NCI-H345 (cell line): Measurements from ENCODE around the gene SELENBP1.

Experiments used
- DNase-seq: peaks from one replicate; lab custom pipeline; 2025; lab: John Stamatoyannopoulos, UW

The SELENBP1 gene

DNA sequence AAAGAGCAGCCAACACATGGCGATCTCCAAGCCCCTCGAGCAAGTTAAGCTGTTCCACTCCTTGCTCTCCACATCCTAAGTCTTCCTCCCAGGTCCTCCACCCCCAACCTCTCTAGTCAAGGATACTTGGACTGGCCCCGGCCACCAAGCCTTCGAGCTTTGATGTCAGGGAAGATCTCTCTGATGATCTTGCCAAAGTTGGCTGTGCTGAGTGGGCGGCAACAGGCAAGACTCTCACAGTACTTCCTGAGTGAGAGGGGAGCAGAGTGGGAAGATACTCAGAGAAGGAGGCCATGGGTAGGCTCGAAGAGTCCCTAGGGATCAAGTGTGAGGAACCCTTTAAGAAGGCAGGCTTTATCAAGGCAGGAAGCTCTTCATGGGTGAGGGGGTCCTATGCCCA, 28.2 kb downstream of the SELENBP1 start:
- DNase-seq, result no peak

DNA sequence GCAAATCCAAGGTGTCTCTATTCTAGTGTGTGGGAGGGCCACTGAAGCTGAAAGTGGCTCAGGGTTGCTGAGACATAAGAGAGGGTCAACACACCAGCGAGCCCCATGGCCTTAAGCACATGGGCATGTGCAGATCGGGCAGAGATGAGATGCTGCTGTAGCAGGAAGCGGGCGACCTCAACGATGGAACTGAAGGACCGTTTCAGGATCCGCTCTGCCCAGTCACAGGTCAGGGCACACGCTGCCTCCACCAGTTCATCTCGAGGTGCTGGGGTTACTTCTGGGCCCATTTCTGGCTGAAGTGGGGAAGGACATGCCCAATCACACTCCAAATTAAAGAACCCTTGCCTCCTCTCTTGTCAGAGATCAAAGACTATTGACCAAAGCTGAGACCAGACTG, 28.9 kb downstream of the SELENBP1 start:
- no peak for DNase-seq

DNA sequence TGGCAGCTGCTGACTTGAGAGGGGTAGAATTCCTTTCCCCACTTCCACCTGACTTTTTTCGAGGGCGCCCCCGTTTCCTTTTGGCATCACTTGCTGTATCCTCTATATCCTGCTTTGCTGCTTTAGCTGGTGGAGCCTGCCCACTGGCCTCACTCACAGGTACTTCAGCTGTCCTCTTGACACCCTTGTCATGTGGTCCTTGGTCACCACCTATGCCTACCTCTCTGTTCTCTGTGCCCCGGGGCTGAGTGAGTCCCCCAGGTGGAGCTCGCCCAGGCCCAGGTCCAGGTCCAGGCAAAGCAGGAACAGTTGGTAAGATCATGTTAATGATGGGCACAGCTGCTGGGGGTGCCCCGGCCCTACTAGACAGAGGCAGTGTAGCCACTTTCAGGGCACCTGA, 29.9 kb downstream of the SELENBP1 start:
- DNase-seq, result no peak

DNA sequence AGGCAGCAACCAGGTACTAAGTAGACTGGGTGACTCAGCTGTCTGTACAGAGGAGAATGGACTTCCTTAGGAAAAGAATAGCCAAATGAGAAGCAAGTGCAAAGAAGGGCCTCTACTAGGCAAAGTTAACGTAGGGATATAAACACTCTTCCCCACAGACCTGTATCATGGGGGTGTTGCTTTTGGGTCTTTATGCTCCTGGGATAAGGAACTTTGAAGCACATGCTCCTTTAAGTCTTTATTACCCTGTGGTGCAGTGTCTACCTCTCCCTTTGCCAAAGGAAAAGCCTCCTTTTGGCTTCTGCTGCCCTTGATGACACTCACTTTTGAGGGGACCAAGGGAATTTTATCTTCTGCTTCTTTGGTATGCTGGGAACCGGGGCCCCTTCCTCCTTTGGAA, 30.5 kb downstream of the SELENBP1 start:
- no peak for DNase-seq

DNA sequence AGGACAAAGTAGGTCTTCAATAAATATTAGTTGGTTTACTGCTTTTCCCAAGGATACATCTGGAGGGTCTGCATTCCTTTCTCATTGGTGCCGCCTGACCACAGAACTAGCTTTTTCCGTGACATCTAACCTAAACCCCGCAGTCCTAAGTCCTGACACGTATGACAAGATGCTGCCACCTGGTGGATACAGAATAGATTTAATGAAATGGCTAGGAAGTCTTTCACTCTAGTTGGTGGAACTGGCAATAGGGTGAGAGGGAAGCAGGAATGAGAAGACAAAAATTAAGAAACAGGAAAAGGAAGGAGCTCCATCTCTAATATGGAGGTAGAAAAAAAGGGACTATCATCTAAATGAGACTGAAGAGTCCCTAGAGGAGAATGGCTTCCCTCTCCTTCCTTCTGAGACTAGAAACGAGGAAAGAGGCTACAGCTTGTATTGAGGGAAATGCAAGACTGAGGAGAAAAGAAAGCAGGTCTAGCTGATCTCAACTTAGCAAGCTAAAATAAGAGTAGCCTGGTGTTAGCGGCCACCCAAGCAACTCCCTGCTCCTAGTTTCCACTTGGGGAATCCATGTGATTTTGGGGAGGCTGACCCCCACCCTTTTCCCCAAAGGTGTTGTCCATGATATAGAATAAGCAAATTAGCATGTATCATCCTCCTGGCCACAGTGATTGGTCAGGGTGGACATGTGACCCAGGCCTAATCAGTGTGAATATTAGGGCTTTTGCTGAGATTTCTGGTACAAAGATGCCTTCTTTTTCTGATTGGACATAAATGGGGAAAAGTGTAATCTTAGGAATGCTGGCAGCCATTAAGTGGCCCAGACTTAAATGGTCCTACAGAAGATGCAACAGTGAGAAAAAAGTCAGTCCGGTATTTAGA, 31.4 kb downstream of the SELENBP1 start:
- peak; percentile 90 for DNase-seq

DNA sequence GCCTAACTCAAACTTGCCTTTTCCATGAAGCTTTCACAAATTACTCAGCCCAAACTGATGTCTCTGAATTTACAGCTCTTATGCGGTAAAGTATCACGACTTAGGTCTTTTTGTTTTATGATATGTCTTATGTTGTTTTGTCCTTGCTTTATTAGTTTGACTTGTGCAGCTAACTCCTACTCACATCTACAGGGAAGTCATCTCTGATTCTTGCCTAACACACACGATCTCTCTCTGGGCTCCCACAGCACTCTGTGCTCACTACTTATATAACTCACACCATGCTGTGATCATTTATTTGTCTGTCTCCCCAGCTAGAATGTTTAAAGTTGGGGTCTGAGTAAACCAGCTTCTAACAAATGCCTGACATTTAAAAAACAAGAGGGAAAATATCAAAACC, 35.9 kb downstream of the SELENBP1 start:
- DNase-seq, result no peak

DNA sequence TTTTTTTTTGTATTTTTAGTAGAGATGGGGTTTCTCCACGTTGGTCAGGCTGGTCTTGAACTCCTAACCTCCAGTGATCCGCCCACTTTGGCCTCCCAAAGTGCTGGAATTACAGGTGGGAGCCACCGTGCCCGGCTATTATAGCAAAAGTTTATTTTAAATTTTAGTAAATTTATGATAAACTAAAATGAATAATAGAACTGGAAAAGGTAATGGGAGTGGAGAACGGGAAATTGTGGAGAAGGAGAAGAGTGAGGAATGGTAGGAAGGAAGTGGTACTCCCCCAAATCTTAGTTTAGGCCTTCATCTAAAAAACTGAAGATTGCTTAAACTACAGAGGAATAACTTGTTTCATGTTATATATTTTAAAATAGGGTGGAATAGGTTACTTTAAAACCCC, 37.7 kb downstream of the SELENBP1 start:
- DNase-seq, result no peak

DNA sequence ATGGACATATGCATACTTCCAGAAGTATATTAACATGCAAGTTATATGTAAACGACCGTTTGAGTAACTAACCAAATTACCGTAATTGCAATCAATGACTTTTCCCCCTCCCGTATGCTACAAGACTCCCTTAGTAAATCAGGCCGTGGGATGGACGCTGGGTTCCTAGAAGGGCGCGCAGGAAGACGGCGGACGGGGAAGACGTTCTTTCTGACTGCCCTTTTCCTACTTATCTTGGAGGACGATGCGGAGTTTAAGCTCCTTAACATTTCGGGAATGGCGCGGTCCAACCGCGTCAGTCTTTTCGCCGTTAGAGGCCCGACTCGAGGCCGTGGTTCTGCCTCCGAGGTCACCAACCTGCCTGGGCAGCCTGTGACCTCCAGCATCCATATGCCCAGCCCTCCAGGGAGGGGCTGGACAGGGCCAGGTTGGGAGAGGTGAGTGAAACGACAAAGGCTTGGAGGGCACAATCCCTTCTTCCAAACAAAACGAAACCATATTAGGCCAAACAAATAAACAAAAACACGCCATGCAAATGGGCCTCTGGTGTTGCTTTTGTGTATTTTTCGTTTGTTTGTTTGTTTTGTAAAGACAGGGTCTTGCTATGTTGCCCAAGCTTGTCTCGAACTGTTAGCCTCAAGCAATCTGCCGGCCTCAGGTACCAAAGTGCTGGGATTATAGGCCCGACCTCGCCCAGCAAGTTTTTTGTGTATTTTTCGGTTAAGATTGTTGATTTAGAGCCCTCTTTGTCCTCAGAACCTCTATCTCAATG, 44.4 kb downstream of the SELENBP1 start:
- peak; percentile 61 for DNase-seq

DNA sequence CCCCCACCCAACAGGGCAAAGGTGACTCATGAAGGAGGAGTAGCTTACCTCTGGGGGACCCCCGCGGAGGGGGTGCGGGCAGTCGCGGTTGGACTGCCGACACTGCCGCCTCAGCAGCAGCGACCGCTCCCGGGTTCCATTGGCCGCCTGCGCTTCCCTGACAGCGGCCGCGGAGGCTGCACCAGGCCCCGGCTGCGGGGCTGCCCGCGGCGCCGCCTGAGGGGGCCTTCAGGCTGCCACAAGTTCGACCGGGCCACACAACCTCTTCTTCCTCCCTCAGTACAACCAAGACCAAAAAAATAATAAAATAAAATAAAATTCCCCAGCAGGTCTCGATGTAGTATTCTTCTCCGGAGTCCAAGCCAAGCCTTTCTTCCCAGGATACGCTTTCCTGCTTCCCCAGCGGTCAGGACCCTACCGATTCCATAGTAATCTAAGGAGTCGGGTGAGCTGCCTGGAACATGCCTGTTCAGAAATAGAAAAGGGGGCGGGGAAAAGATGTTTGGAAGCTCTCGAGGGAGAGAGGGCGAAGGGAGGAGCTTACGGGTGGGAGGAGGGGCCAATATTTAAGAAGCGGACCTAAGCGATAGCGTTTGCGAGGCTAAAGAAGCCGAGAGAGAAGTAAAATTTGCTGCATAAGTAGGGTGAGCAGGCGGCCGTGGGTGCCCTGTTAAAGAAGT, 45.1 kb downstream of the SELENBP1 start, which contains the start of gene PI4KB:
Gene PI4KB, minus strand, starts transcription at position 194 of the 680 bp plus-strand sequence. CDS start 10,935 bp downstream, outside the sequence.
- peak; percentile 100 for DNase-seq

DNA sequence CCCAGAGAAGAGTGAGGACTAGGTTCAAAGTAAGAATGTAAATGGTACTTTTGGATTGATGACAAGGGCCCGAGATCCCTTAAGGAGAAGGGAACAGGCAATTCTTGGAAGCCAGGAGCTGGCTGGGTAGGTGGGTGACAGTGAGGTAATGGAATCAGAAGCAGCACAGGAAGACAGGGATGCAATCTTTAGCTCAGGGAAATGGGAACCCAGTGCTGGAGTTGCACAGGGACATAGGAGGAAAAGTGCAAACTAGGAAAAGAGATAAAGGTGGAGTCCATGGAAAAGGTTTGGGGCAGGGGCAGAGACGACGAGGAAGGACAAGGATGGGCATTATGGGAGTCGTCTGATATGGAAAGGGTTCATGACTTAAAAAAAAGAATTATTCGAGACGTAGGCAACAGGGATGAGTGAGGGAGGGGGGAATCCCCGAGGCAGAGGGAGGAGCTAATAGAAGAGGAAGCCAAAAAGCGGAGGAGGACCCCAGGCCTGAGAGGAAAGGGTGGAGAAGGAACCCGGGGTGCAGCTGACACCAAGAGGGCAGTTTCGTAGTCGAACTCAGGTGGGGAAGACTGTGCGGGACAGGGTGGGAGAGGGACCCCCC, 45.8 kb downstream of the SELENBP1 start:
- DNase-seq, result peak; percentile 65

DNA sequence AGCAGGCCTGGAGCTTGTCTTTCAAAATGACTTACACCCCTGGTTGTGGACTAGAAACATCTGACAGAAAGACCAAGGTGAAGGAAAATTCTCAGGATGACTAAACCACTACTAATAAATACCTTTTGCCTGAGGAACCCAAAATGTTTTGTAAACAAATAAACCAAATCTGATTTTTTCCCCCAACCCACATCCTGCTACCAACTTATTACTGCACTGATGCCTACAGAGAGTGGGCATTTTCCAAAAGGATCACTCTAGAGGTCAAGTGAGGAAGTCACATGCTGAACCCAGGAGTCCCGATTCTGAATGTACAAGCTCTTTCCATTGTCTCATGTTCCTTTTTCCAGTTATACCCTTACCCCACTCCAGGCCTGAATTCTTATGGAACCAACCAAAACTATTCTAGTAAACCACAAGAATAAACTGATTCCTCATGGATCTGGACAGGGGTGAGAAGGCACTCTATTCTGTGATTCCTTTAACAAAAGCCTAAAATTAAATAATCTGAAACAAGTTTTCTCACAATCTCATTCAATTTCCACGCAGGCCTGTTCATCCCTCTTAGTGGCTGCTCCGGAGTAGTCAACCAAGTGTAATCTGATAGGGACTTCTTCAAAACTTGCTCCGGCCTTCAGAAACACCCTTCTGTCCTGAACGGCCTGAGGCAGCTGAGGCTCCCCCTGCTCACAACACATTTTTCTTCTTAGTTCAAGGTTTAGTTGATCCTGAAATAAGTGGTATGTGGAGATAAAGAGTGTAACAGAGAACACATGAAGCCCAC, 46.7 kb downstream of the SELENBP1 start:
- DNase-seq, result no peak

DNA sequence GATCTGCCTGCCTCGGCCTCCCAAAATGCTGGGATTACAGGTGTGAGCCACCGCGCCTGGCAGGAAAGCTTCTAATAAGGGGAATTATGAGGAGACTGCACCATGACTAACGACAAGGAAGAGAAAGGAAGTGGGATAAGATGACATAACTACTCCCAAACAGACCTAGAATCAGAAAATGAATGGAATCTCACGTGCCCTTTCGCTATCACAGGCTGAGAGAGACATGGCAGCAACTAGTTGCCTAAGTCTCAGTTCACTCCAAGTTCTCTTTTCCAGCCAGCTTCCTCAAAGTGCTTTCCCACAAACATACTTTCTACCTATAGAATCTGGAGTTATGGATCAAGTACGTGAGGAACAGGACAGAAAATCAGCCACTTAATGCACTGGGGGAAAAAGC, 47.3 kb downstream of the SELENBP1 start:
- DNase-seq, result no peak

DNA sequence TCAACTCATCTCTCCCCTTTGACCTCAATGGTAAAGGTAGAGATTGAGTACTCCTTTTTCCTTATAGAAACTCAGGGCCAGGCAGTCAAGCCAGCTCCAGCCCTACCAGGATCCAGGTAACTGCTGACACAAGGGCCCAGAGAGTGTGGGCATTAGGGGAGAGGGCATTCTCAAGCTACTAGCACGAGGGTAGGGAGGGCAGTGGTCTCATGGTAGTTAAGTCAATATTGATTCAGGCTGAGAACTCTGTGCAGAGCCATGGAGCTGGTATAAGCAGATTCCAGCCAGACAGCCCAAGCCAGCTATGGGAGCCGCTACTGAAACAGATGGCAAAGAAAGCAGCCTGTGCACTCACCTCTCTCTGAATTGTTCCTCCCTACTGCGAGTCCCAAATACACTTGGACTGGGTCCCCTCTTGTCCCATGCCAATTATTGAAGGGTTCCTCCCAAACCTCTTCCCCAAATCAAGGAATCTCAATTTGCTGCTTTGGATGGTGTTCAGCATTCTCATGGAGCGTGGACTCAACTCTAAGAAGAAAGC, 48.0 kb downstream of the SELENBP1 start:
- DNase-seq, result no peak

DNA sequence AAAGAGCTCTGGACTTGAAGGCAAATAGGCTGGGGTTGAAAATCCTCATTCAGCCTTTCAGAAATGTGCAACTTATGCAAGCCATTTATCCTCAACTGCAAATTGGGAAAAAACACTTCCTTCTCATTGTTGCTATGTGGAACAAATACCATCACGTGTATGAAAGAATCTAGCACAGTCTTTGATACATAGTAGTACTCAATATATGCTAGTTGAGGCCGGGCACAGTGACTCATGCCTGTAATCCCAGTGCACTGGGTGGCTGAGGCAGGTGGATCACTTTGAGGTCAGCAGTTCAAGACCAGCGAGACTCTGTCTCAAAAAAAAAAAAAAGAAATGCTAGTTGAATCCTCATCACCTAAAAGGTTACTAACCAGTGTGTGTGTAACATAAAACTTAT, 53.5 kb downstream of the SELENBP1 start:
- DNase-seq, result no peak

DNA sequence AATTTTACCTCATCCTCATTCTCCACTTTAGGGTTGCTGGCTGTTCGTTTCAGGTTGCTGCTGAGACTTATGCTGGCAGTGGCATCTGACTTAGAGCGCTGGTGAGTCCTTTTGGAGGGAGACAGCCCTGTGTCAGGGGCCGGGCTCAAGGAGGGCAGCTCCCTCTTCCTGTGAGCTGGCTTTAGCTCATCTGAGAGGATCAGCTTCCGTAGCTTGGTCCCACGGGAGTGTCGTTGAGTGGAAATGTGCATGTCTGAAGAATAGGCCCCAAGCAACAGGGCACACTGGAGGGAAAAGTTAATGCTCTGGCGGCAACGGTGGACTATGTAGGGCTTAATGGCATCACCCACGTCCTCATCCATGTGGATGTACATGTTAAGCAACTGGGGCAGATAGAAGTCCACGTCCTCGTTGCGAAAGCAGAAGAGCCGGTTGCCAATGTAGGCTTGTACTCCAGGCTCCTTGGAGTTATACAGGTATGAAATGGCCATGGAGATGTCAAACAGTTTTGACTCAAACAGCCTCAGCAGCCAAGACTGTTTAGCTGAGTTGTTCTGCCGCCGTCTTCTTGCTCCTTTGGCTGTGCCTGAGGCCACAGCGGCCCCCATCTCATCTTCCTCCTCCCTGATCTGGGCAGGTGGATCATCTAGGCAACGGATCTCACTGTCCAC, 56.8 kb downstream of the SELENBP1 start:
- no peak for DNase-seq
